GM12872 (cell line): ENCODE results near the gene MED12.

Experiments used
- TF ChIP-seq, protein P1 (sequence below): IDR thresholded peaks from 3 replicates; pipeline ENCODE4 v1.5.1; 2011; ENCODE audit warnings: low read depth, mild to moderate bottlenecking, low read length, moderate library complexity; ENCODE audit not compliant: insufficient read depth

MED12 gene

GRCh38 chrX:71100581-71101505 lies 17.6 kb upstream of the MED12 start:
- TF ChIP-seq, protein P1, sequence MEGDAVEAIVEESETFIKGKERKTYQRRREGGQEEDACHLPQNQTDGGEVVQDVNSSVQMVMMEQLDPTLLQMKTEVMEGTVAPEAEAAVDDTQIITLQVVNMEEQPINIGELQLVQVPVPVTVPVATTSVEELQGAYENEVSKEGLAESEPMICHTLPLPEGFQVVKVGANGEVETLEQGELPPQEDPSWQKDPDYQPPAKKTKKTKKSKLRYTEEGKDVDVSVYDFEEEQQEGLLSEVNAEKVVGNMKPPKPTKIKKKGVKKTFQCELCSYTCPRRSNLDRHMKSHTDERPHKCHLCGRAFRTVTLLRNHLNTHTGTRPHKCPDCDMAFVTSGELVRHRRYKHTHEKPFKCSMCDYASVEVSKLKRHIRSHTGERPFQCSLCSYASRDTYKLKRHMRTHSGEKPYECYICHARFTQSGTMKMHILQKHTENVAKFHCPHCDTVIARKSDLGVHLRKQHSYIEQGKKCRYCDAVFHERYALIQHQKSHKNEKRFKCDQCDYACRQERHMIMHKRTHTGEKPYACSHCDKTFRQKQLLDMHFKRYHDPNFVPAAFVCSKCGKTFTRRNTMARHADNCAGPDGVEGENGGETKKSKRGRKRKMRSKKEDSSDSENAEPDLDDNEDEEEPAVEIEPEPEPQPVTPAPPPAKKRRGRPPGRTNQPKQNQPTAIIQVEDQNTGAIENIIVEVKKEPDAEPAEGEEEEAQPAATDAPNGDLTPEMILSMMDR = no peak

DNA sequence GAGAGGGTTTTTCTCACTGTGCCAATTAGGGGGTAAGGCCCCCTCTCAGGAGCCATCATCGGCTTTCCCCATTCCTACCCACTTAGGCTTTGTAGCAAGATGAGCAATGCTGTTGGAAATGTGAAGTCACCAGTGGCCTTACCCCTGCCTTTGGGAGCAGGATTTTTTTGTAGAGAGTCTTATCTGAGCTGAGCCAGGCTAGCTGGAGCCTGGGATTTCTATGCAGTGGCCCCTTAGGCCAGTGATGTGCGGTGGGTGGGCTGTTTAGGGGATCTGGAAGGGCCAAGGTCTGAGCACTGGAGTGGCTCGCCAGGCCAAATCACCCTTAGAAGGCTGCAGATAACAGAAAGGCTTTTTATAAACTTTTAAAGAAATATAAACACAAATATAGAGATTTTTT lies 16.1 kb upstream of the MED12 start:
- TF ChIP-seq, protein P1 = no peak

- TF ChIP-seq, protein P1 = no peak
These were observed 15.0 kb upstream of the MED12 start for GRCh38 chrX:71103110-71103983.

- TF ChIP-seq, protein P1 = no peak
These were observed 12.8 kb upstream of the MED12 start for GRCh38 chrX:71105628-71106027.

GRCh38 chrX:71106427-71106826 lies 12.0 kb upstream of the MED12 start, which contains the start of gene CXorf65:
CXorf65 (minus strand) TSS chrX:71106740; CDS start chrX:71106556, 184 bp downstream.
- TF ChIP-seq, protein P1 = no peak

GRCh38 chrX:71107245-71107644 lies 11.2 kb upstream of the MED12 start:
- TF ChIP-seq, protein P1 = no peak

- TF ChIP-seq, protein P1 = no peak
These were observed 10.5 kb upstream of the MED12 start for GRCh38 chrX:71107762-71108360.
